ENCODE measurements around the gene MEI4. TPM values are rescaled to one million over a fixed set of nuclear protein-coding genes. Genes with fewer than 3 reads are reported as not detected.

Gene MEI4
- total RNA-seq, 1 experiment from 2014 or later: not detected

DNA sequence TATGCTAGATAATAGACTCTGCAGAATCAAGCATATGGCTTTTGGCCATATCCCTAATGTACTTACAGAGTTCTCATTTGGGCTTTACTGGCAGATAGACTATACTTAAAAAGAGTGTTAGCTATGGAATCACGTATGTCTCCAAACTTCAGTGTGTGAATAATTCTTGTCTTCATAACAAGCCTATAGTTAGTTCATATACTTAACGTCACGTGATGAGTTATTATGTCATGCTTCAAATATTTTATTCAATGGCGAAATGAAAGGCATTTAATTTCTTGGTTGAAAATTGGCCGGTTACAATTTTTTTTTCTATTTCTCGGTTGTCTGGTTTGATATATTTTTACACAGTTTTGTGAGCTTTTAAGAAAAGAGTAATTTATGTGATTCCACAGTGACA lies 62.7 kb downstream of the MEI4 start:
- BruUV-seq (replicated peaks): no TSS peak
- H3K4me1 ChIP-seq (ENCODE audit: control insufficient read depth in 1 of 2, insufficient read depth in 2 of 2, low read length in 2 of 2): no peaks in the 10 kb centered on the region
- no peaks in the 10 kb centered on the region for H3K9me3 ChIP-seq (ENCODE audit: control insufficient read depth in 1 of 2, insufficient read depth in 1 of 2, low read depth in 1 of 2, low read length in 2 of 2)
- H3K4me3 ChIP-seq (replicated peaks in 1 of 2; ENCODE audit: low read depth in 1 of 2, low read length in 2 of 2): no peak overlapping the region
- DNase-seq (ENCODE audit: low read depth, low spot score) (no peak), ATAC-seq (no peak)
- ChIA-PET RAD21 (ENCODE audit: low non-redundant PET in 1 of 2, low total read pairs in 2 of 2, uncharacterized antibody in 2 of 2, unreplicated experiment in 2 of 2) (no interaction called here), POLR2A (no interaction called here), CTCF (no interaction called here)
- H3K9me2 ChIP-seq (ENCODE audit: insufficient read depth): no peaks in the 10 kb centered on the region
- no peaks in the 10 kb centered on the region for H3K27me3 ChIP-seq (ENCODE audit: insufficient read depth, low read length)
- intact Hi-C loops (cut with micrococcal nuclease): no loop called here
- no peaks in the 10 kb centered on the region for H3K79me2 ChIP-seq (ENCODE audit: insufficient read depth, low read length)
- no peak overlapping the region for H2AFZ ChIP-seq (ENCODE audit: low read depth, low read length, poor library complexity, severe bottlenecking)
- no peak overlapping the region for H3K27ac ChIP-seq (ENCODE audit: low read depth, low read length)
- H3K9ac ChIP-seq (ENCODE audit: low read length): no peak overlapping the region
- H4K20me1 ChIP-seq (ENCODE audit: insufficient read depth): no peaks in the 10 kb centered on the region
- TF ChIP-seq CBX3 (IDR thresholded peaks at IDR 0.05; ENCODE audit: low read depth): no peak
- no peak for TF ChIP-seq YY1 (IDR thresholded peaks at IDR 0.05; ENCODE audit: extremely low read depth, insufficient replicate concordance, low read depth, low read length)
- TF ChIP-seq POLR2A (IDR thresholded peaks at IDR 0.05; ENCODE audit: borderline replicate concordance, extremely low read depth, insufficient read depth, insufficient read length): no peak
- no peak for TF ChIP-seq EZH2phosphoT487 (IDR thresholded peaks at IDR 0.05; ENCODE audit: borderline replicate concordance)
- TF ChIP-seq, protein P1, sequence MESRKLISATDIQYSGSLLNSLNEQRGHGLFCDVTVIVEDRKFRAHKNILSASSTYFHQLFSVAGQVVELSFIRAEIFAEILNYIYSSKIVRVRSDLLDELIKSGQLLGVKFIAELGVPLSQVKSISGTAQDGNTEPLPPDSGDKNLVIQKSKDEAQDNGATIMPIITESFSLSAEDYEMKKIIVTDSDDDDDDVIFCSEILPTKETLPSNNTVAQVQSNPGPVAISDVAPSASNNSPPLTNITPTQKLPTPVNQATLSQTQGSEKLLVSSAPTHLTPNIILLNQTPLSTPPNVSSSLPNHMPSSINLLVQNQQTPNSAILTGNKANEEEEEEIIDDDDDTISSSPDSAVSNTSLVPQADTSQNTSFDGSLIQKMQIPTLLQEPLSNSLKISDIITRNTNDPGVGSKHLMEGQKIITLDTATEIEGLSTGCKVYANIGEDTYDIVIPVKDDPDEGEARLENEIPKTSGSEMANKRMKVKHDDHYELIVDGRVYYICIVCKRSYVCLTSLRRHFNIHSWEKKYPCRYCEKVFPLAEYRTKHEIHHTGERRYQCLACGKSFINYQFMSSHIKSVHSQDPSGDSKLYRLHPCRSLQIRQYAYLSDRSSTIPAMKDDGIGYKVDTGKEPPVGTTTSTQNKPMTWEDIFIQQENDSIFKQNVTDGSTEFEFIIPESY (IDR thresholded peaks at IDR 0.05; ENCODE audit: extremely low read depth, insufficient replicate concordance, low read length): no peak
- TF ChIP-seq, protein P2, sequence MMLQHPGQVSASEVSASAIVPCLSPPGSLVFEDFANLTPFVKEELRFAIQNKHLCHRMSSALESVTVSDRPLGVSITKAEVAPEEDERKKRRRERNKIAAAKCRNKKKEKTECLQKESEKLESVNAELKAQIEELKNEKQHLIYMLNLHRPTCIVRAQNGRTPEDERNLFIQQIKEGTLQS (IDR thresholded peaks at IDR 0.05): no peak
- TF ChIP-seq SIN3A (IDR thresholded peaks at IDR 0.05; ENCODE audit: low read depth): no peak
- TF ChIP-seq, protein P3, sequence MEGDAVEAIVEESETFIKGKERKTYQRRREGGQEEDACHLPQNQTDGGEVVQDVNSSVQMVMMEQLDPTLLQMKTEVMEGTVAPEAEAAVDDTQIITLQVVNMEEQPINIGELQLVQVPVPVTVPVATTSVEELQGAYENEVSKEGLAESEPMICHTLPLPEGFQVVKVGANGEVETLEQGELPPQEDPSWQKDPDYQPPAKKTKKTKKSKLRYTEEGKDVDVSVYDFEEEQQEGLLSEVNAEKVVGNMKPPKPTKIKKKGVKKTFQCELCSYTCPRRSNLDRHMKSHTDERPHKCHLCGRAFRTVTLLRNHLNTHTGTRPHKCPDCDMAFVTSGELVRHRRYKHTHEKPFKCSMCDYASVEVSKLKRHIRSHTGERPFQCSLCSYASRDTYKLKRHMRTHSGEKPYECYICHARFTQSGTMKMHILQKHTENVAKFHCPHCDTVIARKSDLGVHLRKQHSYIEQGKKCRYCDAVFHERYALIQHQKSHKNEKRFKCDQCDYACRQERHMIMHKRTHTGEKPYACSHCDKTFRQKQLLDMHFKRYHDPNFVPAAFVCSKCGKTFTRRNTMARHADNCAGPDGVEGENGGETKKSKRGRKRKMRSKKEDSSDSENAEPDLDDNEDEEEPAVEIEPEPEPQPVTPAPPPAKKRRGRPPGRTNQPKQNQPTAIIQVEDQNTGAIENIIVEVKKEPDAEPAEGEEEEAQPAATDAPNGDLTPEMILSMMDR (IDR thresholded peaks at IDR 0.05 in 2 of 3, conservative IDR thresholded peaks at IDR 0.05 in 1 of 3; ENCODE audit: borderline replicate concordance in 1 of 3, insufficient read depth in 1 of 3, low read depth in 2 of 3, low read length in 2 of 3): no peak
- no peak for TF ChIP-seq ZFX (IDR thresholded peaks at IDR 0.05)
- TF ChIP-seq EGR1 (IDR thresholded peaks at IDR 0.05; ENCODE audit: low read depth): no peak
- TF ChIP-seq ELF1 (IDR thresholded peaks at IDR 0.05; ENCODE audit: borderline replicate concordance, low read depth): no peak
- TF ChIP-seq POLR2AphosphoS5 (IDR thresholded peaks at IDR 0.05; ENCODE audit: low read depth, low read length): no peak
- no peak for TF ChIP-seq TCF7L2 (IDR thresholded peaks at IDR 0.05; ENCODE audit: borderline replicate concordance, extremely low read depth, insufficient read depth, insufficient read length)
- TF ChIP-seq, protein P4, sequence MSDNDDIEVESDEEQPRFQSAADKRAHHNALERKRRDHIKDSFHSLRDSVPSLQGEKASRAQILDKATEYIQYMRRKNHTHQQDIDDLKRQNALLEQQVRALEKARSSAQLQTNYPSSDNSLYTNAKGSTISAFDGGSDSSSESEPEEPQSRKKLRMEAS (IDR thresholded peaks at IDR 0.05): no peak
- TF ChIP-seq RAD21 (IDR thresholded peaks at IDR 0.05; ENCODE audit: low read depth): no peak
- TF ChIP-seq, protein P5, sequence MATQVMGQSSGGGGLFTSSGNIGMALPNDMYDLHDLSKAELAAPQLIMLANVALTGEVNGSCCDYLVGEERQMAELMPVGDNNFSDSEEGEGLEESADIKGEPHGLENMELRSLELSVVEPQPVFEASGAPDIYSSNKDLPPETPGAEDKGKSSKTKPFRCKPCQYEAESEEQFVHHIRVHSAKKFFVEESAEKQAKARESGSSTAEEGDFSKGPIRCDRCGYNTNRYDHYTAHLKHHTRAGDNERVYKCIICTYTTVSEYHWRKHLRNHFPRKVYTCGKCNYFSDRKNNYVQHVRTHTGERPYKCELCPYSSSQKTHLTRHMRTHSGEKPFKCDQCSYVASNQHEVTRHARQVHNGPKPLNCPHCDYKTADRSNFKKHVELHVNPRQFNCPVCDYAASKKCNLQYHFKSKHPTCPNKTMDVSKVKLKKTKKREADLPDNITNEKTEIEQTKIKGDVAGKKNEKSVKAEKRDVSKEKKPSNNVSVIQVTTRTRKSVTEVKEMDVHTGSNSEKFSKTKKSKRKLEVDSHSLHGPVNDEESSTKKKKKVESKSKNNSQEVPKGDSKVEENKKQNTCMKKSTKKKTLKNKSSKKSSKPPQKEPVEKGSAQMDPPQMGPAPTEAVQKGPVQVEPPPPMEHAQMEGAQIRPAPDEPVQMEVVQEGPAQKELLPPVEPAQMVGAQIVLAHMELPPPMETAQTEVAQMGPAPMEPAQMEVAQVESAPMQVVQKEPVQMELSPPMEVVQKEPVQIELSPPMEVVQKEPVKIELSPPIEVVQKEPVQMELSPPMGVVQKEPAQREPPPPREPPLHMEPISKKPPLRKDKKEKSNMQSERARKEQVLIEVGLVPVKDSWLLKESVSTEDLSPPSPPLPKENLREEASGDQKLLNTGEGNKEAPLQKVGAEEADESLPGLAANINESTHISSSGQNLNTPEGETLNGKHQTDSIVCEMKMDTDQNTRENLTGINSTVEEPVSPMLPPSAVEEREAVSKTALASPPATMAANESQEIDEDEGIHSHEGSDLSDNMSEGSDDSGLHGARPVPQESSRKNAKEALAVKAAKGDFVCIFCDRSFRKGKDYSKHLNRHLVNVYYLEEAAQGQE (IDR thresholded peaks at IDR 0.05; ENCODE audit: low read depth): no peak
- no peak for TF ChIP-seq CEBPB (IDR thresholded peaks at IDR 0.05; ENCODE audit: low read depth)
- H3K4me2 ChIP-seq (ENCODE audit: low read length): no peak overlapping the region
- no peaks in the 10 kb centered on the region for H3K36me3 ChIP-seq (ENCODE audit: control insufficient read depth in 1 of 2, insufficient read depth in 2 of 2, low read length in 2 of 2)

Data from HCT116 (cell line).